Activated T-helper 17 cell treated with anti-CD3 and anti-CD28 coated beads, Interleukin-2, amount 50 U/mL, for 72 hours (primary cell): ENCODE data around the gene PITX1. TPM values are rescaled to one million over a fixed set of nuclear protein-coding genes. Genes with fewer than 3 reads are reported as not detected.

Experiments used
- total RNA-seq, 2 donors: library from RNA; stranded (reverse); gene quantifications; one replicate each; pipeline ENCODE4 v1.2.3, GENCODE V29; 2022

PITX1 gene
- total RNA-seq, 2 donors from 2014 or later, result not detected

Other genes starting within 250 kb of the PITX1 start
- gene C5orf24, start 188.3 kb downstream of the PITX1 start, total RNA-seq, result 10 to 100 TPM; 32.4 to 38.0 TPM
- gene TXNDC15, start 159.9 kb downstream of the PITX1 start, total RNA-seq, result 10 to 100 TPM; 32.5 to 38.8 TPM
- gene PCBD2, start 129.1 kb downstream of the PITX1 start, total RNA-seq, result 10 to 100 TPM in 1 of 2 donors, 1 to 10 TPM in 1; 7.8 to 11.2 TPM
- gene CATSPER3, start 66.3 kb downstream of the PITX1 start, total RNA-seq, result under 1 TPM; 0.50 to 0.82 TPM